Breast epithelium (tissue), 4 donors: Measurements from ENCODE around the gene FAM204A. TPM values are rescaled to one million over a fixed set of nuclear protein-coding genes. Genes with fewer than 3 reads are reported as not detected.

Experiments used
- DNase-seq, 2 donors: peaks; one replicate each; pipeline ENCODE4 v3.0.0-alpha.2; 2019; ENCODE audit warnings: low spot score in 2 of 2
- H3K27ac ChIP-seq, 2 donors: fragments of 200-600 bp; sonication (generic) in 1 of 2; one replicate each; pipeline ENCODE4 v1.5.1; 2016 to 2019; ENCODE audit warnings: mild to moderate bottlenecking in 1 of 2
- H3K27me3 ChIP-seq, 2 donors: fragments of 200-600 bp; sonication (generic) in 1 of 2; one replicate each; pipeline versions ENCODE4 v1.5.1 to v1.6.0; 2017 to 2019; ENCODE audit warnings: control low read depth in 1 of 2, mild to moderate bottlenecking in 1 of 2
- H3K36me3 ChIP-seq: fragments of 200-600 bp; one replicate; pipeline ENCODE4 v1.5.1; 2019
- H3K4me1 ChIP-seq, 2 donors: fragments of 200-600 bp; sonication (generic); one replicate each; pipeline ENCODE4 v1.5.1; 2016 to 2019; ENCODE audit warnings: control low read depth in 1 of 2
- H3K4me3 ChIP-seq, 3 donors: fragments of 200-600 bp; sonication (generic); 1 replicate in 2 of 3; 2 replicates in 1 of 3; pipeline ENCODE4 v1.5.1; 2016 to 2019; ENCODE audit warnings: mild to moderate bottlenecking in 3 of 3, moderate library complexity in 2 of 3
- H3K9me3 ChIP-seq, 2 donors: fragments of 200-600 bp; sonication (generic) in 1 of 2; one replicate each; pipeline ENCODE4 v1.5.1; 2016 to 2019; ENCODE audit warnings: control low read depth in 1 of 2
- POLR2A ChIP-seq: fragments of 450-650 bp; IDR thresholded peaks from one replicate; pipeline ENCODE4 v1.6.1; 2016; ENCODE audit warnings: antibody characterized with exemption, mild to moderate bottlenecking, moderate library complexity
- POLR2AphosphoS5 ChIP-seq, 3 donors: sonication (generic); formaldehyde crosslinking; IDR thresholded peaks; one replicate each; pipeline ENCODE4 v1.6.1; 2017; ENCODE audit warnings: antibody characterized with exemption in 3 of 3
- intact Hi-C: fragments of 100-400 bp; cut with DNase I; formaldehyde crosslinking; loops from one replicate; pipeline ENCODE4 v1.15.1; 2023; ENCODE audit warnings: low total_unique reads
- total RNA-seq, 3 donors: library from RNA; depleted of rRNA; stranded (reverse); fragments of >200 nt; gene quantifications; one replicate each; pipeline ENCODE4 v1.1.0, GENCODE V29; 2016
- TF ChIP-seq, protein P1 (sequence below), 3 donors: fragments of 450-650 bp; IDR thresholded peaks; one replicate each; pipeline ENCODE4 v1.5.1; 2016 to 2017; ENCODE audit warnings: antibody characterized with exemption in 3 of 3, mild to moderate bottlenecking in 3 of 3, moderate library complexity in 3 of 3

The FAM204A gene
- total RNA-seq, 3 donors from 2014 or later: 28.2 to 71.4 (median 59.6) TPM

DNA sequence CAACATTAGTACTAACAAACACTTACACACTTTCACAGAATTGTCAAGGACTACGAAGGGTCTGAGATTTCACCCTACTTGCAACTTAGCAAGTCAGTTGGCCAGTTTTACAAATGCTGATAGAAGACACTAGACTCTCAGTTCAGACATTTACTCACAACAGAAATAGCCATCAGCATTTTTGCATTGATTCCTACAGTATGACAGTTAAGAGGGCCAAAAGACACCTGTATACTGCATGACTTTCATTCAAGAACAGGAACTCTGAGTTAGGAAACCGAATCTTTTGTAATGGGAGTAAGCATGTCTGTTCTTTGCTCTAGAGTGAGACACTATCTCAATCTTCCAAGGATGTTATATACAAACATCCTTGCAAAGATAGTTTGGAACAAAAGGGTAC lies 40.9 kb downstream of the FAM204A start:
- Histone ChIP-seq H3K9me3 (no peaks in the 10 kb centered on the region), H3K4me3 (no peak overlapping the region), H3K36me3 (no peaks in the 10 kb centered on the region), H3K4me1 (no peaks in the 10 kb centered on the region), H3K27me3 (no peaks in the 10 kb centered on the region), H3K27ac (no peak overlapping the region)
- TF ChIP-seq POLR2A (no peak), POLR2AphosphoS5 (IDR thresholded peaks at IDR 0.05) (no peak)
- TF ChIP-seq, protein P1, sequence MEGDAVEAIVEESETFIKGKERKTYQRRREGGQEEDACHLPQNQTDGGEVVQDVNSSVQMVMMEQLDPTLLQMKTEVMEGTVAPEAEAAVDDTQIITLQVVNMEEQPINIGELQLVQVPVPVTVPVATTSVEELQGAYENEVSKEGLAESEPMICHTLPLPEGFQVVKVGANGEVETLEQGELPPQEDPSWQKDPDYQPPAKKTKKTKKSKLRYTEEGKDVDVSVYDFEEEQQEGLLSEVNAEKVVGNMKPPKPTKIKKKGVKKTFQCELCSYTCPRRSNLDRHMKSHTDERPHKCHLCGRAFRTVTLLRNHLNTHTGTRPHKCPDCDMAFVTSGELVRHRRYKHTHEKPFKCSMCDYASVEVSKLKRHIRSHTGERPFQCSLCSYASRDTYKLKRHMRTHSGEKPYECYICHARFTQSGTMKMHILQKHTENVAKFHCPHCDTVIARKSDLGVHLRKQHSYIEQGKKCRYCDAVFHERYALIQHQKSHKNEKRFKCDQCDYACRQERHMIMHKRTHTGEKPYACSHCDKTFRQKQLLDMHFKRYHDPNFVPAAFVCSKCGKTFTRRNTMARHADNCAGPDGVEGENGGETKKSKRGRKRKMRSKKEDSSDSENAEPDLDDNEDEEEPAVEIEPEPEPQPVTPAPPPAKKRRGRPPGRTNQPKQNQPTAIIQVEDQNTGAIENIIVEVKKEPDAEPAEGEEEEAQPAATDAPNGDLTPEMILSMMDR (IDR thresholded peaks at IDR 0.05): no peak
- no peak for DNase-seq
- intact Hi-C loops: loop anchor here (5.0 kb wide), 1 partner anchor 1221 kb away; no protein-coding TSS in a partner anchor

DNA sequence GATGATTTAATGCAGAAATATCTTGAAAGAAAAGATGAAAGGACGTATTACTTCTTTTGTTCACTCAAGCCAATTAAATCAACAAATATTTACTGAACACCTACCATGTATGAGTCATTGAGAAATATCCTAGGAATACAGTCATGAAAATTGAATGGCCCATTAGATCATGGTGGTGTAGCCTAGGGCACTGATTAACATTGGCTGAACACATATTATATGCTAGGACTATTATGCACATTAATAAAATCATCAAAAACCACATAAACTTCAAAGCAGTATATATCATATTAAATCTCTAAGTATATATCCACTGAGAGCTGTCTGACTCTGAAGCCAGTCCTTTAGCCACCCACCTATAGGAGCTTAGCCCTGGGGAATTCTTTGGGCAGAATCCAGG lies 41.8 kb downstream of the FAM204A start:
- Histone ChIP-seq H3K36me3 (no peaks in the 10 kb centered on the region), H3K27me3 (peaks cover 0 to under 1% of the 10 kb centered on the region in 2 donors), H3K9me3 (no peaks in the 10 kb centered on the region), H3K27ac (no peak overlapping the region), H3K4me1 (no peaks in the 10 kb centered on the region), H3K4me3 (no peak overlapping the region)
- TF ChIP-seq POLR2AphosphoS5 (IDR thresholded peaks at IDR 0.05): no peak
- TF ChIP-seq POLR2A: no peak
- TF ChIP-seq, protein P1 (IDR thresholded peaks at IDR 0.05): no peak
- intact Hi-C loops: loop anchor here (5.0 kb wide), 1 partner anchor 1222 kb away; no protein-coding TSS in a partner anchor
- no peak for DNase-seq

DNA sequence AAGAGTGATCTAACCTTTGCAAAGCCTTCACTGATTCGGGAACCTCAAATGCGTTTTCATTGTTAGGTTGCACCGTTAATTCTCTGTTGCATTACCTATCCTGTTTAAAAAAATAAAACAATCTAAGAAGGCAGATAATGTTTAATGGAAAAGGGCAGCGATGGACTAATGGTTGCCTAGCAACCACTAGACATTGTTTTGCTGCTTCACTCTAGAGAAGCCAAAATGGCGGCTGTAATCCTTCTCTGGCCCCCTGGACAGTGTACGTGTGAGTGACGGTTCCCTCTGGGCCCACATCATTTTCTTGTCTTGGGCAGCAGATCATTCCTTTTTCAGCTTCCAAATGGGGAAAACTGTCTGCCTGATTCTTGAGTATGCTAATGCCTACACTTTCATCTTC lies 43.3 kb downstream of the FAM204A start:
- no peak for DNase-seq
- no peak for TF ChIP-seq POLR2A
- TF ChIP-seq, protein P1 (IDR thresholded peaks at IDR 0.05): no peak
- no peak for TF ChIP-seq POLR2AphosphoS5 (IDR thresholded peaks at IDR 0.05)
- no peak overlapping the region for H3K27ac ChIP-seq
- no peak overlapping the region for H3K4me3 ChIP-seq
- no peaks in the 10 kb centered on the region for H3K9me3 ChIP-seq
- peaks cover 0 to 3% of the 10 kb centered on the region in 2 donors for H3K27me3 ChIP-seq
- H3K4me1 ChIP-seq: no peaks in the 10 kb centered on the region
- intact Hi-C loops: no loop called here
- H3K36me3 ChIP-seq: no peaks in the 10 kb centered on the region

DNA sequence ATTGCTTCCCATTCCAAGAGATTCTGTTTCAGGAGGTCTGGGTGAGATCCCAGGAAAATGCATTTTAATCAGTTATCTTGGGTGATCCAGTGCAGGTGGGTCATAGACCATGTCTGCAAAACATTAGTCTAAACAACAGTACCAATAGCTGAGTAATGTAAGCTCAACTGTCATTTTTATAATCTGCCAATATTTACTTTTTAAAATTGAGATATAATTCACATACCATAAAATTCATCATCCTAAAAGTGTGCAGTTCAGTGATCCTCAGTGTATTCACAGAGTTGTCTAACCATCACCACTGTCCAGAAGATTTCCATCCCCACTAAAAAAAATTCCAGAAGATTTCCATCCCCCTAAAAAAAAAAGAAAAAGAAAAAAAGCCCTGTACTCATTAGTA lies 51.0 kb downstream of the FAM204A start:
- TF ChIP-seq POLR2A (no peak), POLR2AphosphoS5 (IDR thresholded peaks at IDR 0.05) (no peak)
- TF ChIP-seq, protein P1 (IDR thresholded peaks at IDR 0.05): no peak
- no peaks in the 10 kb centered on the region for H3K9me3 ChIP-seq
- intact Hi-C loops: no loop called here
- H3K36me3 ChIP-seq: no peaks in the 10 kb centered on the region
- peaks cover 0 to 9% of the 10 kb centered on the region in 2 donors for H3K27me3 ChIP-seq
- H3K4me1 ChIP-seq: no peaks in the 10 kb centered on the region
- H3K4me3 ChIP-seq: no peak overlapping the region
- no peak for DNase-seq
- no peak overlapping the region for H3K27ac ChIP-seq

DNA sequence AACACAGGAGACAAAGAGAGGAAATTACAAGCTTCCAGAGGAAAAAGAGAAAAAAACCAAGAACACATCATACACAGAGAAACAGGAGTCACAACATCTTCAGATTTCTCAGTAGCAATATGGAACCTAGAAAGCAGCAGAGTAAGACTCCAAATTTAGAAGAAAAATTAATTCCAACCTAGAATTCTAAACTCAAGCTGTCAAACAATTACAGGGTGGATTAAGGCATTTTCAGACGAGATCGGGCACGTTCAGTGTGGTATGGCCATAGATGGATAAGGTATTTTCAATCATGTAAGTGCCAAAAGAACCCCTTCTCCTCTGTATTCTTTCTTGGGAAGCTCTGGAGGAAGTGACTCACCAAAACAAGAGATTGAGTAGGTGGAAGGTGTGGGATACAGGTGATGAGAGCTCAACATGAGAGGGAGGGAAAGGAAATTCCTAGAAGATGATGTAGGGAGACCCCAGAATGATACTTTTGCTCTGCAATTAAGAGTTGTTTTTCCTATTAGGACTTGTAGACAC lies 51.6 kb downstream of the FAM204A start:
- DNase-seq: no peak
- Histone ChIP-seq H3K36me3 (no peaks in the 10 kb centered on the region), H3K4me3 (no peak overlapping the region), H3K27ac (no peak overlapping the region), H3K4me1 (no peaks in the 10 kb centered on the region), H3K9me3 (no peaks in the 10 kb centered on the region), H3K27me3 (peaks cover 0 to 9% of the 10 kb centered on the region in 2 donors)
- TF ChIP-seq, protein P1 (IDR thresholded peaks at IDR 0.05): no peak
- TF ChIP-seq POLR2AphosphoS5 (IDR thresholded peaks at IDR 0.05): no peak
- no peak for TF ChIP-seq POLR2A
- intact Hi-C loops: no loop called here
